Osteoblast (primary cell): Measurements from ENCODE around the gene ADAM12. TPM values are rescaled to one million over a fixed set of nuclear protein-coding genes. Genes with fewer than 3 reads are reported as not detected.
A peak's percentile ranks its signal among the peaks of the same experiment; 100 is the strongest.

ENCODE experiments used
- DNase-seq: peaks from one replicate; pipeline ENCODE4 v3.0.0; 2011; ENCODE audit warnings: low spot score, mixed read lengths; ENCODE audit not compliant: insufficient read length; ENCODE audit errors: missing footprints
- H2AFZ ChIP-seq: 2 replicates; pipeline ENCODE4 v1.6.0; 2011; ENCODE audit warnings: mild to moderate bottlenecking, low read length
- H3K27ac ChIP-seq: 2 replicates; pipeline ENCODE4 v1.5.1; 2011; ENCODE audit warnings: mild to moderate bottlenecking, low read depth, low read length, moderate library complexity
- H3K27me3 ChIP-seq: 2 replicates; pipeline ENCODE4 v1.6.0; 2012; ENCODE audit warnings: mild to moderate bottlenecking, control low read depth, inconsistent platforms, low read length, moderate library complexity; ENCODE audit not compliant: insufficient read depth
- H3K36me3 ChIP-seq: 2 replicates; pipeline ENCODE4 v1.5.1; 2011; ENCODE audit warnings: mild to moderate bottlenecking, low read length, control low read depth, moderate library complexity; ENCODE audit not compliant: insufficient read depth
- H3K4me1 ChIP-seq: 2 replicates; pipeline ENCODE4 v1.5.1; 2011; ENCODE audit warnings: mild to moderate bottlenecking, low read length, control low read depth, moderate library complexity; ENCODE audit not compliant: insufficient read depth
- H3K4me2 ChIP-seq: 2 replicates; pipeline ENCODE4 v1.6.0; 2011; ENCODE audit warnings: mild to moderate bottlenecking, low read length; ENCODE audit not compliant: insufficient read depth
- H3K4me3 ChIP-seq: fragments of 200-600 bp; sonication (generic); 3 replicates; pipeline ENCODE4 v1.5.1; 2012; ENCODE audit warnings: mild to moderate bottlenecking, low read length, inconsistent platforms; ENCODE audit not compliant: insufficient read depth
- H3K79me2 ChIP-seq: 2 replicates; pipeline ENCODE4 v1.6.0; 2012; ENCODE audit warnings: mild to moderate bottlenecking, low read length, control low read depth, inconsistent platforms; ENCODE audit not compliant: insufficient read depth
- H3K9me3 ChIP-seq: 2 replicates; pipeline ENCODE4 v1.5.1; 2011; ENCODE audit warnings: low read depth, low read length, control low read depth
- H4K20me1 ChIP-seq: 2 replicates; pipeline ENCODE4 v1.6.0; 2012; ENCODE audit warnings: mild to moderate bottlenecking, low read length, control low read depth; ENCODE audit not compliant: insufficient read depth
- total RNA-seq: library from RNA; depleted of rRNA; stranded (reverse); fragments of >200 nt; gene quantifications from 2 replicates; pipeline ENCODE4 v1.2.3, GENCODE V29; 2012
- TF ChIP-seq, protein P1 (sequence below): IDR thresholded peaks from 2 replicates; pipeline ENCODE4 v1.5.1; 2011; ENCODE audit warnings: mild to moderate bottlenecking, low read depth, low read length, moderate library complexity; ENCODE audit errors: extremely low read depth

Gene ADAM12, protein sequence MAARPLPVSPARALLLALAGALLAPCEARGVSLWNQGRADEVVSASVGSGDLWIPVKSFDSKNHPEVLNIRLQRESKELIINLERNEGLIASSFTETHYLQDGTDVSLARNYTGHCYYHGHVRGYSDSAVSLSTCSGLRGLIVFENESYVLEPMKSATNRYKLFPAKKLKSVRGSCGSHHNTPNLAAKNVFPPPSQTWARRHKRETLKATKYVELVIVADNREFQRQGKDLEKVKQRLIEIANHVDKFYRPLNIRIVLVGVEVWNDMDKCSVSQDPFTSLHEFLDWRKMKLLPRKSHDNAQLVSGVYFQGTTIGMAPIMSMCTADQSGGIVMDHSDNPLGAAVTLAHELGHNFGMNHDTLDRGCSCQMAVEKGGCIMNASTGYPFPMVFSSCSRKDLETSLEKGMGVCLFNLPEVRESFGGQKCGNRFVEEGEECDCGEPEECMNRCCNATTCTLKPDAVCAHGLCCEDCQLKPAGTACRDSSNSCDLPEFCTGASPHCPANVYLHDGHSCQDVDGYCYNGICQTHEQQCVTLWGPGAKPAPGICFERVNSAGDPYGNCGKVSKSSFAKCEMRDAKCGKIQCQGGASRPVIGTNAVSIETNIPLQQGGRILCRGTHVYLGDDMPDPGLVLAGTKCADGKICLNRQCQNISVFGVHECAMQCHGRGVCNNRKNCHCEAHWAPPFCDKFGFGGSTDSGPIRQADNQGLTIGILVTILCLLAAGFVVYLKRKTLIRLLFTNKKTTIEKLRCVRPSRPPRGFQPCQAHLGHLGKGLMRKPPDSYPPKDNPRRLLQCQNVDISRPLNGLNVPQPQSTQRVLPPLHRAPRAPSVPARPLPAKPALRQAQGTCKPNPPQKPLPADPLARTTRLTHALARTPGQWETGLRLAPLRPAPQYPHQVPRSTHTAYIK
- total RNA-seq: 345 and 361 TPM in 2 replicates

- Histone ChIP-seq H4K20me1 (no peaks in the 10 kb centered on the region), H3K9me3 (no peaks in the 10 kb centered on the region)
Measured at GRCh38 chr10:126387931-126388911, at the start of gene ADAM12. TSS of gene ADAM12 (minus strand) at chr10:126388477. CDS start at chr10:126388145, 332 bp downstream.

GRCh38 chr10:126437635-126438406, 49.5 kb upstream of the ADAM12 start:
- TF ChIP-seq, protein P1, sequence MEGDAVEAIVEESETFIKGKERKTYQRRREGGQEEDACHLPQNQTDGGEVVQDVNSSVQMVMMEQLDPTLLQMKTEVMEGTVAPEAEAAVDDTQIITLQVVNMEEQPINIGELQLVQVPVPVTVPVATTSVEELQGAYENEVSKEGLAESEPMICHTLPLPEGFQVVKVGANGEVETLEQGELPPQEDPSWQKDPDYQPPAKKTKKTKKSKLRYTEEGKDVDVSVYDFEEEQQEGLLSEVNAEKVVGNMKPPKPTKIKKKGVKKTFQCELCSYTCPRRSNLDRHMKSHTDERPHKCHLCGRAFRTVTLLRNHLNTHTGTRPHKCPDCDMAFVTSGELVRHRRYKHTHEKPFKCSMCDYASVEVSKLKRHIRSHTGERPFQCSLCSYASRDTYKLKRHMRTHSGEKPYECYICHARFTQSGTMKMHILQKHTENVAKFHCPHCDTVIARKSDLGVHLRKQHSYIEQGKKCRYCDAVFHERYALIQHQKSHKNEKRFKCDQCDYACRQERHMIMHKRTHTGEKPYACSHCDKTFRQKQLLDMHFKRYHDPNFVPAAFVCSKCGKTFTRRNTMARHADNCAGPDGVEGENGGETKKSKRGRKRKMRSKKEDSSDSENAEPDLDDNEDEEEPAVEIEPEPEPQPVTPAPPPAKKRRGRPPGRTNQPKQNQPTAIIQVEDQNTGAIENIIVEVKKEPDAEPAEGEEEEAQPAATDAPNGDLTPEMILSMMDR: no peak
- Histone ChIP-seq H3K27me3 (no peaks in the 10 kb centered on the region), H3K4me3 (no peak overlapping the region), H3K27ac (no peak overlapping the region), H2AFZ (no peak overlapping the region), H3K9me3 (no peaks in the 10 kb centered on the region), H3K36me3 (no peaks in the 10 kb centered on the region), H3K4me2 (no peak overlapping the region), H3K4me1 (no peaks in the 10 kb centered on the region), H4K20me1 (no peaks in the 10 kb centered on the region), H3K79me2 (no peaks in the 10 kb centered on the region)
- no peak for DNase-seq

More at GRCh38 chr10:126387931-126388911, at the start of gene ADAM12:
- TF ChIP-seq, protein P1: no peak
- peak; percentile 89 for DNase-seq
- Histone ChIP-seq H3K4me3 (peak within 1 kb of the TSS; percentile 91), H3K27me3 (no peaks in the 10 kb centered on the region), H3K79me2 (peaks cover 42% of the 10 kb centered on the region), H2AFZ (peak within 1 kb of the TSS; percentile 50), H3K36me3 (peaks cover 14% of the 10 kb centered on the region), H3K4me1 (peaks cover 44% of the 10 kb centered on the region), H3K4me2 (peak within 1 kb of the TSS; percentile 91), H3K27ac (peak within 1 kb of the TSS; percentile 98)

GRCh38 chr10:126434235-126434634, 46.0 kb upstream of the ADAM12 start:
- H3K4me3 ChIP-seq: no peak overlapping the region
- no peaks in the 10 kb centered on the region for H4K20me1 ChIP-seq
- no peaks in the 10 kb centered on the region for H3K27me3 ChIP-seq
- no peak for DNase-seq
- TF ChIP-seq, protein P1: no peak
- H3K4me1 ChIP-seq: no peaks in the 10 kb centered on the region
- H3K9me3 ChIP-seq: no peaks in the 10 kb centered on the region
- no peak overlapping the region for H2AFZ ChIP-seq
- no peaks in the 10 kb centered on the region for H3K36me3 ChIP-seq
- no peaks in the 10 kb centered on the region for H3K79me2 ChIP-seq
- no peak overlapping the region for H3K4me2 ChIP-seq
- no peak overlapping the region for H3K27ac ChIP-seq
